Stomach (tissue), 9 donors: ENCODE measurements around the gene PPY. TPM values are rescaled to one million over a fixed set of nuclear protein-coding genes. Genes with fewer than 3 reads are reported as not detected.

Experiments used
- DNase-seq, 2 donors: peaks; one replicate each; pipeline versions ENCODE4 v3.0.0 to v3.0.0-alpha.2; 2013 to 2019
- H3K27ac ChIP-seq, 5 donors: fragments of 200-600 bp in 4 of 5; sonication (generic) in 4 of 5; one replicate each; pipeline ENCODE4 v1.5.1; 2013 to 2019; ENCODE audit warnings: mild to moderate bottlenecking in 1 of 5, moderate library complexity in 1 of 5
- H3K27me3 ChIP-seq, 3 donors: fragments of 200-600 bp; sonication (generic); one replicate each; pipeline ENCODE4 v1.5.1; 2017 to 2019; ENCODE audit warnings: mixed run types in 1 of 3
- H3K36me3 ChIP-seq, 4 donors: fragments of 200-600 bp; sonication (generic); 1 replicate in 3 of 4; 2 replicates in 1 of 4; pipeline ENCODE4 v1.5.1; 2016 to 2019
- H3K4me1 ChIP-seq, 4 donors: fragments of 200-600 bp; sonication (generic); one replicate each; pipeline ENCODE4 v1.5.1; 2016 to 2019
- H3K4me3 ChIP-seq, 4 donors: fragments of 200-600 bp; sonication (generic) in 3 of 4; one replicate each; pipeline ENCODE4 v1.5.1; 2016 to 2019; ENCODE audit warnings: mild to moderate bottlenecking in 1 of 4
- H3K9me3 ChIP-seq, 4 donors: fragments of 200-600 bp; sonication (generic); one replicate each; pipeline ENCODE4 v1.5.1; 2016 to 2019
- EP300 ChIP-seq: sonication (generic); formaldehyde crosslinking; IDR thresholded peaks from one replicate; pipeline ENCODE4 v1.6.1; 2017; ENCODE audit warnings: antibody characterized with exemption
- POLR2A ChIP-seq, 4 donors: fragments of 450-650 bp; IDR thresholded peaks; one replicate each; pipeline ENCODE4 v1.6.1; 2016; ENCODE audit warnings: antibody characterized with exemption in 4 of 4, control low read depth in 2 of 4, mild to moderate bottlenecking in 1 of 4, moderate library complexity in 1 of 4
- POLR2AphosphoS5 ChIP-seq, 3 donors: sonication (generic); formaldehyde crosslinking; IDR thresholded peaks; one replicate each; pipeline ENCODE4 v1.6.1; 2016; ENCODE audit warnings: antibody characterized with exemption in 3 of 3
- WGBS, 5 donors: extraction: QIAGEN DNeasy Blood & Tissue Kit in 3 of 5; methylation state at CpG; one replicate each; pipeline versions ENCODE4 v1.1.5 to v1.1.7; 2013 to 2018; 5-methylcytosine and 5-hydroxymethylcytosine counted together
- intact Hi-C: fragments of 100-400 bp; cut with DNase I; formaldehyde crosslinking; loops from one replicate; pipeline ENCODE4 v1.15.1; 2023; ENCODE audit warnings: low total_unique reads
- polyA plus RNA-seq, 3 donors: library from polyadenylated mRNA; stranded (reverse); fragments of 200-250 nt; gene quantifications; one replicate each; pipeline ENCODE4 v1.2.3, GENCODE V29; 2013
- total RNA-seq, 5 donors: library from RNA; depleted of rRNA; stranded (reverse); fragments of >200 nt; gene quantifications; one replicate each; pipeline versions ENCODE4 v1.1.0 to v1.2.3, GENCODE V29; 2014 to 2016
- TF ChIP-seq, protein P1 (sequence below), 7 experiments: fragments of 450-650 bp in 4 of 7; fragments of 200-600 bp in 3 of 7; sonication (generic) in 3 of 7; IDR thresholded peaks; one replicate each; pipeline ENCODE4 v1.5.1; 2016 to 2019; ENCODE audit warnings: antibody characterized with exemption in 7 of 7, control low read depth in 2 of 7, mild to moderate bottlenecking in 1 of 7
- donor health status: healthy with polysubstance abuse.
- donor health status: Bipolar disorder and iron deficiency.
- donor health status: healthy.

The PPY gene
- total and polyA plus RNA-seq, 8 donors, result not detected

DNA sequence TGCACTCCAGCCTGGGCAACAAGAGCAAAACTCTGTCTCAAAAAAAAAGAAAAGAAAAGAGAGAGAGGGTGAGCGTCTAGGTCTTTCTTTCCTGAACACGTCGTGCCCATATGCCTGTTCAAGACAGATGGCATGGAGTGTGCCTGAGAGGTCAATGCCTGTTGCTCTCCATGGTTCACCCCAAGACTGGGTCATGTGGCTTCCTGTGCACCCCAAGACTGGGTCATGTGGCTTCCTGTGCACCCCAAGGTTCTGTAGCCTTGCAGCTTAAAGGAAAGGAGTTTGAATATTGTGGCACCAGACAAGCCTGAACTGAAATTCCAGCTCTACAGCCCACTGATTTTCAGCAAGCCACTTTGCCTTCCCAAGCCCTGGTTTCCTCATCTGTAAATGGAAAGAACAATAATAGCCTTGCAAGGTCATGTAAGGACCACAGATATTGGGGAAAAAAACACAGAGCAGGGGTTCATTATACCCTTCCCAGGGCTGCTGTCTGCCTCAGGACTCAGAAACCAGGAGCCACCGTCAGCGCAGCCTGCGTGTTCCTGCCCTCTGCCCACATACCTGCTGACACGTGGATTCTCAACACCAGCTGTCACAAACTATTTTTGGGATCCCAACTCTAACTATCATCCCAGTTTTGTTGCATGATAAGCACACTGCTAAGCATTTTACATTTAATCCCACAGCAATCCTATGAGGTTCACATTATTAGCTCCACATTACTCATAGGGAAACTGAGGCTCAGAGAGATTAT is 44.1 kb upstream of the PPY start:
- Histone ChIP-seq H3K36me3 (no peaks in the 10 kb centered on the region), H3K4me3 (no peak overlapping the region), H3K27me3 (peaks cover 4 to 65% (median 28%) of the 10 kb centered on the region in 3 donors), H3K27ac (no peak overlapping the region), H3K9me3 (no peaks in the 10 kb centered on the region), H3K4me1 (peaks cover 13 to 18% (median 17%) of the 10 kb centered on the region in 4 donors)
- no peak for DNase-seq
- WGBS, 5 donors, result 88 to 93% (median 90%) methylated on average over 7 of the region's 7 CpGs
- intact Hi-C loops, result no loop called here
- TF ChIP-seq EP300 (no peak), POLR2AphosphoS5 (IDR thresholded peaks at IDR 0.05) (no peak), POLR2A (IDR thresholded peaks at IDR 0.05) (no peak)
- TF ChIP-seq, protein P1, sequence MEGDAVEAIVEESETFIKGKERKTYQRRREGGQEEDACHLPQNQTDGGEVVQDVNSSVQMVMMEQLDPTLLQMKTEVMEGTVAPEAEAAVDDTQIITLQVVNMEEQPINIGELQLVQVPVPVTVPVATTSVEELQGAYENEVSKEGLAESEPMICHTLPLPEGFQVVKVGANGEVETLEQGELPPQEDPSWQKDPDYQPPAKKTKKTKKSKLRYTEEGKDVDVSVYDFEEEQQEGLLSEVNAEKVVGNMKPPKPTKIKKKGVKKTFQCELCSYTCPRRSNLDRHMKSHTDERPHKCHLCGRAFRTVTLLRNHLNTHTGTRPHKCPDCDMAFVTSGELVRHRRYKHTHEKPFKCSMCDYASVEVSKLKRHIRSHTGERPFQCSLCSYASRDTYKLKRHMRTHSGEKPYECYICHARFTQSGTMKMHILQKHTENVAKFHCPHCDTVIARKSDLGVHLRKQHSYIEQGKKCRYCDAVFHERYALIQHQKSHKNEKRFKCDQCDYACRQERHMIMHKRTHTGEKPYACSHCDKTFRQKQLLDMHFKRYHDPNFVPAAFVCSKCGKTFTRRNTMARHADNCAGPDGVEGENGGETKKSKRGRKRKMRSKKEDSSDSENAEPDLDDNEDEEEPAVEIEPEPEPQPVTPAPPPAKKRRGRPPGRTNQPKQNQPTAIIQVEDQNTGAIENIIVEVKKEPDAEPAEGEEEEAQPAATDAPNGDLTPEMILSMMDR (IDR thresholded peaks at IDR 0.05), result no peak

DNA sequence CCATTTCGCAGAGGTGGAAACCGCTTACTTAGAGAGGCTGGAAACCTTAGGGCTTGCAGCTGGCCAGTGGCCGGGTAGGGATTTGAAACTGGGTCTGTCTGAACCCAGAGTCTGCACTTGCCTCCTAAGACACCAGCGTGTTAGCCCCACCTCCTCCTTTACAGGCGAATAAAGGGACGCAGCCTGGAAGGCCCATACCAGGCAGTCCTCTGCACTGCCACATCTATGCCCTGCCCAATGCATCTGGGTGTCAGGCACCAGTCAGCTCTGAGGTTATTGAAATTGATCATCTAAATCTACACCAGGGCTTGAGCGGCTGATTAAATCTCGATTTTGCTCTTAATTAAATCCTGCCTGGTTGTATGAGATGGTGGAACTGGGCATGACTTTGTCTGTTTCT is 42.2 kb upstream of the PPY start:
- TF ChIP-seq, protein P1 (IDR thresholded peaks at IDR 0.05), result no peak
- TF ChIP-seq EP300 (no peak), POLR2A (IDR thresholded peaks at IDR 0.05) (no peak), POLR2AphosphoS5 (IDR thresholded peaks at IDR 0.05) (no peak)
- no peaks in the 10 kb centered on the region for H3K36me3 ChIP-seq
- H3K9me3 ChIP-seq, result no peaks in the 10 kb centered on the region
- peaks cover 13 to 18% (median 17%) of the 10 kb centered on the region in 4 donors for H3K4me1 ChIP-seq
- peak in 1 of 2 donors; percentile 36 for DNase-seq
- peaks cover 4 to 74% (median 28%) of the 10 kb centered on the region in 3 donors for H3K27me3 ChIP-seq
- intact Hi-C loops, result no loop called here
- 40 to 67% (median 52%) methylated on average over 7 to 8 of the region's 8 CpGs for WGBS, 5 donors
- H3K27ac ChIP-seq, result peak overlapping the region in 3 of 5 donors; percentile 14 to 63 (median 30)
- H3K4me3 ChIP-seq, result peak overlapping the region; percentile 36 to 55 (median 41)

DNA sequence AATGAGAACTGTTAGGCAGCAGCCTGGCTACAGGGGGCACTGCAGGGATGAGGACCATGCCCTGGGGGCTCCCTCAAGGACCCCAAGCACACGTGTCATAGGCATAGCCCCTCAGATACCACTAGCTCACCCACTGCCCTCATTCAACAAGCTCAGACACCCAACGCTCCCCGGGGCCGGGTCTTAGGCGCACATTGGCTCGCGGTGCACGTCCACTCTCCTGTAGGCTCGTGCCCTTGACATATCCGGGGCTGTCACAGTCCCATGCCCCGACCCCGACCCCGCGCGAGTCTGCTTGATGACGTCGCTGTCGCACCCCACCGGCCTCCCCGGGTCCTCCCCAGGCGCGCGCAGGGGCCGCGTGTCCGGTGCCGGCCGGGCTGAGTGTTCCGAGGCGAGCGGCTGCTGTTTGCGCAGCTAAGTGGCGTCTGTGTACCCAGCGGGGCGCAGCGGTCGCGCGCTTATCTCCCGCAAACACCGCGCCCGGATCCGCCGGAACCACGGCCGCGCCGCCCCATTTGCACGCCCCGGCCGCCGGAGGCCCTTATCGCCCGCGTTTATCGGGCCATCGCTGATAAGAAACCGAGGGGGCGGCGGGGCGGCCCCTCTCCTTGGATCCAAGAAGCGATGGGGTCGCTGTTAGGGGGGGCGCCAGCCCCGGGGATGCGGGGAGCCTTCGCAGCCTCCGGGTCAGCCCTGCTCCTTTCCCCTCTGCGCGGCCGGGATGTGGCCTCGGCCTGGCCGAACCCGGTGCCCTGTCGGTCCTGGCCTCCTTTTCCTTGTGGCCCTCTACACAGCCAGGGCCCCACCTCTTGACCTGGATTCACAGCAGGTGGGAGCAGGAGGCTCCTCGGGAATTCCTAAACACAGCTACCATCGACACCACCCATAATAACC is 41.5 kb upstream of the PPY start:
- peaks cover 4 to 79% (median 28%) of the 10 kb centered on the region in 3 donors for H3K27me3 ChIP-seq
- H3K27ac ChIP-seq, result peak overlapping the region; percentile 30 to 64 (median 53)

DNA sequence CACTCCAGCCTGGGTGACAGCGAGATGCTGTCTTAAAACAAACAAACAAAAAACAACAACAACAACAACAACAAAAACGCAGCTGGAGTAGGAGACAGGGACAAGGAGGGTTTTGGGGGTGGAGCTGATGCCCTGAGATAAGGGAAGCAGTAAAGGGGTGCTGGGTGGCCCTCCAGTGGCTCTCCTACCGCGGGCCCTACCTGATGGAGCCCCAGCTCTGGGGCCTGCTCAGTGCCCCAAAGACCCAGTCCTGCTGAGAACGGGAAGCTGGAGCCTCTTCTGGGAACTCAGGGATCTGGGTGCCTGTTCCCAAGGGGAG is 40.9 kb upstream of the PPY start:
- Histone ChIP-seq H3K36me3 (no peaks in the 10 kb centered on the region), H3K27me3 (peaks cover 4 to 85% (median 28%) of the 10 kb centered on the region in 3 donors), H3K4me1 (peaks cover 13 to 18% (median 17%) of the 10 kb centered on the region in 4 donors), H3K27ac (peak overlapping the region in 3 of 5 donors; percentile 6 to 63 (median 53)), H3K4me3 (peak overlapping the region in 3 of 4 donors; percentile 37 to 55 (median 45)), H3K9me3 (no peaks in the 10 kb centered on the region)
- intact Hi-C loops, result no loop called here
- WGBS, 5 donors, result 16 to 44% (median 25%) methylated on average over 2 to 5 of the region's 5 CpGs
- DNase-seq, result no peak
- TF ChIP-seq, protein P1 (IDR thresholded peaks at IDR 0.05), result no peak
- TF ChIP-seq EP300 (no peak), POLR2A (IDR thresholded peaks at IDR 0.05) (no peak), POLR2AphosphoS5 (IDR thresholded peaks at IDR 0.05) (no peak)

More for the DNA sequence above, 41.5 kb upstream of the PPY start:
- DNase-seq, result peak; percentile 84 to 94
- no peaks in the 10 kb centered on the region for H3K9me3 ChIP-seq
- no peaks in the 10 kb centered on the region for H3K36me3 ChIP-seq
- peaks cover 13 to 18% (median 17%) of the 10 kb centered on the region in 4 donors for H3K4me1 ChIP-seq
- 1 to 4% (median 2%) methylated on average over 47 to 78 of the region's 78 CpGs for WGBS, 5 donors
- intact Hi-C loops, result no loop called here
- TF ChIP-seq, protein P1 (IDR thresholded peaks at IDR 0.05), result no peak
- TF ChIP-seq POLR2AphosphoS5 (IDR thresholded peaks at IDR 0.05) (peak in 2 of 3 donors; percentile 17 to 36), POLR2A (IDR thresholded peaks at IDR 0.05) (no peak), EP300 (no peak)
- peak overlapping the region; percentile 36 to 55 (median 41) for H3K4me3 ChIP-seq
